ENCODE data around the gene DMXL1. TPM values are rescaled to one million over a fixed set of nuclear protein-coding genes. Genes with fewer than 3 reads are reported as not detected.
"Not testable (repeated sequence)": the region's sequence is repeated elsewhere in the genome, so short reads cannot be mapped to it uniquely, and the experiment has no call there.

DMXL1 gene
- total RNA-seq, 1 donor from 2014 or later: 31.7 TPM

- intact Hi-C loops (cut with micrococcal nuclease): no loop called here
Measured at GRCh38 chr5:119117237-119117636, 46.4 kb downstream of the DMXL1 start.

- intact Hi-C loops (cut with micrococcal nuclease): no loop called here
Measured at GRCh38 chr5:119118000-119118399, 47.1 kb downstream of the DMXL1 start.

- intact Hi-C loops (cut with micrococcal nuclease): no loop called here
Measured at GRCh38 chr5:119120893-119121292, 50.0 kb downstream of the DMXL1 start.

- intact Hi-C loops (cut with micrococcal nuclease): not testable (repeated sequence)
Measured at GRCh38 chr5:119122474-119122873, 51.6 kb downstream of the DMXL1 start.

- intact Hi-C loops (cut with micrococcal nuclease): no loop called here
Measured at GRCh38 chr5:119123280-119123679, 52.4 kb downstream of the DMXL1 start.

- intact Hi-C loops (cut with micrococcal nuclease): no loop called here
Measured at GRCh38 chr5:119129770-119130169, 58.9 kb downstream of the DMXL1 start.

- intact Hi-C loops (cut with micrococcal nuclease): no loop called here
Measured at GRCh38 chr5:119131530-119132304, 60.8 kb downstream of the DMXL1 start.

GRCh38 chr5:119135743-119136142, 64.9 kb downstream of the DMXL1 start:
- intact Hi-C loops (cut with micrococcal nuclease): not testable (repeated sequence)

GRCh38 chr5:119136666-119137318, 65.9 kb downstream of the DMXL1 start:
- intact Hi-C loops (cut with micrococcal nuclease): no loop called here

GRCh38 chr5:119153629-119154028, 82.7 kb downstream of the DMXL1 start:
- intact Hi-C loops (cut with micrococcal nuclease): no loop called here

- intact Hi-C loops (cut with micrococcal nuclease): no loop called here
Measured at GRCh38 chr5:119158144-119158543, 87.3 kb downstream of the DMXL1 start.

GRCh38 chr5:119161430-119161829, 90.5 kb downstream of the DMXL1 start:
- intact Hi-C loops (cut with micrococcal nuclease): no loop called here

GRCh38 chr5:119166026-119166425, 95.1 kb downstream of the DMXL1 start:
- intact Hi-C loops (cut with micrococcal nuclease): no loop called here

GRCh38 chr5:119168401-119168800, 97.5 kb downstream of the DMXL1 start:
- intact Hi-C loops (cut with micrococcal nuclease): no loop called here

- intact Hi-C loops (cut with micrococcal nuclease): no loop called here
Measured at GRCh38 chr5:119171686-119172085, 100.8 kb downstream of the DMXL1 start.

- intact Hi-C loops (cut with micrococcal nuclease): no loop called here
Measured at GRCh38 chr5:119174578-119175163, 103.8 kb downstream of the DMXL1 start.

GRCh38 chr5:119176785-119177184, 105.9 kb downstream of the DMXL1 start:
- intact Hi-C loops (cut with micrococcal nuclease): no loop called here

- intact Hi-C loops (cut with micrococcal nuclease): no loop called here
Measured at GRCh38 chr5:119177226-119177625, 106.3 kb downstream of the DMXL1 start.

- intact Hi-C loops (cut with micrococcal nuclease): no loop called here
Measured at GRCh38 chr5:119178435-119178834, 107.5 kb downstream of the DMXL1 start.

GRCh38 chr5:119179857-119180641, 109.2 kb downstream of the DMXL1 start:
- intact Hi-C loops (cut with micrococcal nuclease): no loop called here

- intact Hi-C loops (cut with micrococcal nuclease): not testable (repeated sequence)
Measured at GRCh38 chr5:119185512-119185911, 114.6 kb downstream of the DMXL1 start.
